NCI-H187 treated with DMSO at 0.1 percent for 48 hours (cell line): ENCODE measurements around the gene APOBEC3A.
"Not testable (repeated sequence)": the region's sequence is repeated elsewhere in the genome, so short reads cannot be mapped to it uniquely, and the experiment has no call there.

Source experiments
- DNase-seq: peaks from one replicate; lab custom pipeline; 2025; lab: John Stamatoyannopoulos, UW

Gene APOBEC3A

DNA sequence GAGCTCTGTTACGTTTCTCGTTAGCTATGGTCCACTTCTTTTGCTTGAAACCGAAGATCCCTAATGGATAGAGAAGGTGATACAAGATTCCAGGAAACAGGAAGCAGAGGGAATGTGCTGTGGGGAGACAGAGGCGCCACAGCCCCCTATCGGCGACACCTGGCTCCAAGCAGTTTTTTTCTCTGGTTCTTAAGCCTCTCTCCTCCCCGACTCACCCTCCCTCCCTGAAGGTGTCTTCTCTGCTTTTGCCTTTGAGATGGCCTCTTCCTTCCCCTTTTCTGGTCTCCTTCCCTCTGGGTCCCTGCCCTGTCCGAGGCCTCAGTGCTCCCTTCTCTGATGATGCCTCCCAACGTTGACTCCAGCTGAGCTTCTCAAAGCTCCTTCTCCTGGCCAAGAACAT, 14.2 kb upstream of the APOBEC3A start:
- no peak for DNase-seq

DNA sequence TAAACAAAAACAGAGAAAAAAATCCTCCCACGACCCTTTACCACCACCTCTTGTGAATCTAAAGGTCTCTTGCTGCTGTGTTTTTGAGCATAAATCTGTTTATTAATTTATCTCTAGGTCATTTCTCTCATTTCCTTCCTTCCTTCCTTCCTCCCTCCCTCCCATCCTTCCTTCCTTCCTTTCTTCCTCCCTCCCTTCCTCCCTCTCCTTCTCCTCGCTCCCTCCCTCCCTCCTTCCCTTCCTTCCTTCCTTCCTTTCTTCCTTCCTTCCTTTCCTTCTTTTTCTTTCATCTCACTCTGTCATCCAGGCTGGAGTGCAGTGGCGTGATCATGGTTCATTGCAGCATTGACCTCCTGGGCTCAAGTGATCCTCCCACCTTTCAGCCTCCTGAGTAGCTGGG, 13.5 kb upstream of the APOBEC3A start:
- no peak for DNase-seq

GRCh38 chr22:38944653-38945052, 12.8 kb upstream of the APOBEC3A start:
- DNase-seq, result no peak

- DNase-seq, result not testable (repeated sequence)
These were observed 11.6 kb upstream of the APOBEC3A start for GRCh38 chr22:38945706-38946338.

DNA sequence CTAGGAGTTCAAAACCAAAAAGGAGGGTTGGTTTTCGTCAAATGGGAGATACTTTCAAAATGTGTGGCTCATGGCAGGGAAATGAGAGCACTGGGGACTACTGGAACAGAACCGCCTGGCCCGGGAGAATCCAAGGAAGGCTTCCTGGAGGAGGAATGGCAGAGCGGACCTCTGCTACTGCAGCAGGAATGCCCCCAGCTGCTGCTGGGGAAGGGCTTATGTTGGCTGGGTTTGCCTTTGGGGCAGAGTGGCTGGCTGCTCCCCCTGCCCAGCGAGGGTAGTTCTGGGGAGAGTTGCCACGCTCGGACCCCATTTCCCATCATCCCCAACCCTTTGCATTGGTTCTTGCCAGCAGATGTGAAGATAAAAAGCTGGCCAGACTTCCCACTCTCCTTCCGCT, 10.6 kb upstream of the APOBEC3A start:
- DNase-seq, result no peak

DNA sequence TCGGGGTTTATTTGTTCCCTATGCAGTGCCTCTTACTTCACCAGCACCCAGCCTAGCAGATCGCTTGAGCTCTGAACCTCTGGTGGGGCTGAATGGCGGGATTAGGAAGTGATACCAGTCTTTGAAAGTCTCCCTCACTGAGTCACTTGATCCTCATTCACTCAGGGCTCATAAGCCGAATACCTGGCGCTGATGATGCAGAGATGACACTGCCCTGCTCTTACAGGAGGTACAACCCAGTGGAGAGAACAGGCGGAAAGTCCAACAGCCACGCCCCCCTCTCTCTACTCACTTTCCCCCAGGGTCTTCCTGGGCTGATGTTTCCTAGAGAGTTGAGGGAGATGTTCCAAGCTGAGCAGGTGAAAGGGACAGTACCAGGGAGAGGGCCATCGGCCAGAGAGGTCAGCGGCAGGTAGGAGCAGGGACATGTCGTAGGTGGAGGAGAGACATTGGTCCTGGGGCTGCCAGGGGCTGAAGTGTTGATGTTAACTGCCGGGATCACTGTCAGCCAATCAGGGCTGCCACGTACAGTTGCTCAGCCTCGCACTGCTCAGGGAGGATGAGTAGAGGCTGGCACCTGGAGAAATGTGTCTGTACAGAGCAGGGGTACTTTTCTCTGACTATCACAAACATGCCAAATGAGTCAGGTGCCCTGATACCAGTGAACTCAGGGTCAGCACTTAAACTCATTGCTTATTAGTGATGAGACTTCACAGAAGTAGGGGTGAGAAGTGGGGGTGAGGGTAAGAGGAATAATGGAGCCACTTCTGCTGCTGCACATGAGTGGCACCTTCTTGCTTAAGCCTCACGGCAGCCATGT, 9.9 kb upstream of the APOBEC3A start:
- no peak for DNase-seq

GRCh38 chr22:38948181-38948940, 9.0 kb upstream of the APOBEC3A start:
- DNase-seq, result no peak

DNA sequence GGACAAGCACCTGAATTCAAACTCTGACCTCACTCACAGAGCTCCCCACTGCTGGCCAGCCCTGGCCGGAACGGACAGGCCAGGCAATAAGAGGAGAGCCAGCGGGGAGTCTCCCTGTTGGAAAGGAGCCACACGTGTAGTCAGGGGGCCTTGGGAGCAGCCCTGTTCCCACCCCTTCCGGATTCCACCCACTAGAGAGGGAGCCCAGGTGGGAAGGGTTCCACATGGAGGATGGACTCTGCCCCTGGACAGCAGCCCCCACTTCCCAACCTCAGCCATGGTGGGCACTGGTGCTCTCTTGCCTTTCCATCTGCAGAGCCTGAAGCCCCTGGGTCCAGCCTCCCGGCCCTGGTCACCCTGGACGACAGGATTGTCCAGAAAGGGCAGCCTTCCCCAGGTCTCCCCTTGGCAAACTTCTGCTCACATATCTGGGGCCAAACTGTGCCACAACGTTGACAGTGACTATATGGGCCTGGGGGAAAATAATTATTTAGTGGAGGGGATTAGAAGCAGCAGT, 7.5 kb upstream of the APOBEC3A start:
- no peak for DNase-seq

- no peak for DNase-seq
These were observed 6.7 kb upstream of the APOBEC3A start for GRCh38 chr22:38950527-38951295.

GRCh38 chr22:38951734-38952133, 5.7 kb upstream of the APOBEC3A start:
- no peak for DNase-seq

DNA sequence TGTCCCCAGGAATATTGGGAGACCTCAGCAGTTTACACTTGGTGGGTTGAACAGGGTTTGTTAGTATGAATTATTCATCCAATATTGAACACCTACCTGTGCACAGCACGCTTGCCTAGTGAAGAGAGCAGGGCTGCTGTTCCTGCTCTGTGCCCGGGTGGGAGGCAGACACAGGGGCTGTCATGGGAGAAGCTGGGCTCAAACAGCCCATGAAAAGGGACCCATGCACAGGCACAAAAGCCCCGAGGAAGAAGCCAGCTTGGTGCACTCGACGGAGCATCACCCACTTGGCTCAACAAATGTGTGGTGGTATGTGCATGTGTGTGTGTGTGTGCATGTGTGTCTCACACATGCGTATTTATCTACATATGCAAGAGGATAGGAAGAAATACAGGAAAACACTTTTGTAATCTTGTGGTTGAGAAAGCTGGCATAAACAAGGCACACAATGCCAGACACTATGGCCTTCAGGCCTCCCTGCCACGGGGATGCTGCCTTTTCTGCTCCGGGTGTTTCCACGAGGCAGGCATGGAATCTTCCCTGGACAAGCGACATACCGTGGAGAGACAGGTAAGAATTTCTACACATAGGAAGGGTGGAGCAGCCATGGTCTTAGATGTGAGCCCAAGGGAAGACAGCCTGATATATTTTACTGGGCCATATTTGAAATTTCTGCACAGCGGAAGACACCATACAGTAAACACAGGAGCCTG, 5.0 kb upstream of the APOBEC3A start:
- DNase-seq, result no peak

DNA sequence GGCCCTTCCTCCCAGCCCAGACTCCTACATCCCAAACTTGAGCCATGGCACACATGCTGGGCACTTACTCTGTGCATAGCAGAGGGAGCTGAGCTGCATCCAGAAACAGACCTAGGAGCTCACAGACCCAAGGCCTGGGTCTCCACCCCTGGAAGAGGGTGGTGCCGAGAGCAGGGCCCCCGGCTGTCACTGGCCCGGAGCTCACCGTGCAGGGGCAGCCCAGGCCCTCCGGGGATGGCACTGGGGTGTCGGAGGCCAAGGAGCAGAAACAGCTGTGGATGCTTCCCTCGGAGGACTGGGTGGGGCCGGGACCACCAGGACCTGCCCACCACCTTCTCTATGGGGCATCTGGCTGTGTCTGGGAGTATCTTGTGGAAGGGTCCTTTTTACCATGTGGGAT, 4.3 kb upstream of the APOBEC3A start:
- no peak for DNase-seq

DNA sequence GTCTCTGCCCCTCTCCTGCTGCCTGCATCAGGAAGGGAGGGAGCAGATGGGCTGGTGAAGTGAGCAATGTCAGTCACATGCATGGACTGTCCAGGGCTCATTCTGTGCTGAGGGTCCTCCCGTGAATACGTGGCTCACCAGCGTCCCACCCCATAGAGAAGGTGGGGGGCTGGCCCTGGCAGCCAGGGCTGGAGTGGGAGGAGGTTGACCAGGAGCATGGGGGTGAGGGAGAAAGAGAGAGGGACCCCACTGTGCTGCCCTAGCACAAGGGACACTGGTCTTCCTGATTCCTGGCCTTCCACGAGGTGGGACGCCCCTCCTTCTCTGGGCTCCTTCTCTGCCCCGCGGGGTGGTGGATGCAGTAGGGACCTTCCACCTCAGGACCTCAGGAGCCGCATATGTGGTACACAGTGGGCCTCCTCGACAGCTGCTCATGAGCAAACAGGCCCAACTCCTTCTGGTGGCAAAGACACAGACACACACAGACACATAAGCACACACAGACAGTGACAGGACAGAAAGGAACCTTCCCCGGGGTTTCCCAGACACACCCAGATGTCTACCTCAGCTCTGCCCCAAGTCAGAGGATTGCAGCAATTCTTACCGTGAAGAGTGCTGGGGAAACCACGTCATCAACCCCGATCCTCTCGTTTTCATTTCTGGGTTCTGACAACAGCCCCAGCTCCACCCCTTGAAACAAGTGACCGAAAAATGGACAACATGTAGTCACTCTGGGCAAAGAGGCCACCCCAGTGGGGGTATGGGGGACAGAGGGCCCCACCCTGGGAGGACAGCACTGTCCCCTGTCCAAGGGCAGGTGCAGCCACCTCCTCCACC, 3.6 kb upstream of the APOBEC3A start:
- no peak for DNase-seq

DNA sequence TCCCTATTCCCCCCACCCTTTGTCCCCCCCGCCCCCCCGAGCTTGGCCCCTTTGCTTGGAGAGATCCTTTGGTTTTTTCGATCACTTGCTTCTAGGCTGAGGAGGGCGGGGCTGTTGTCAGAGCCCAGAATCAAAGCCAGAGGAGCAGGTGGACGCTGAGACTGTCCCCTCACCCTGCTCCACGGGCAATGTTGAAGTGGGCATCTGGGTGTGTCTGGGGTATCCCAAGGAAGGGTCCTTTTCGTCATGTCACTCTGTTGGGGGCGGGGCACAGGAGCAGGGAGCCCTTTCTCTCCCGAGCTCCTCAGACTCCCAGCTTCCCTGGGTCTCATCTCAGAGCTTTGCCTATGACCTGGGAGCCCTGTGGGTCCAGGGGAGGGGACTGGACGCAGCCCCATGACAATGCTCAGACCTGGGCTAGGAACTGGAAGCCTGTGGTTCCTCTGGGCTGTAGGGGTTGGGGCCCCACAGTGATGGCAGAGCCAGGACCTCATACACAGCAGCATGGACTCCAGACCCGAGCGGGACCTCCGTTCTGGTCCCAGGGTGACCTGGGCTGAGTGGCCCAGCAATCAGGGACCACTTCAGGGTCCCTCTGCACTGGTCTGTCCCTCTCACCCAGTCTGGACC, 2.9 kb upstream of the APOBEC3A start:
- no peak for DNase-seq

GRCh38 chr22:38955250-38955905, 2.0 kb upstream of the APOBEC3A start:
- no peak for DNase-seq

GRCh38 chr22:38955926-38956325, 1.5 kb upstream of the APOBEC3A start:
- no peak for DNase-seq

GRCh38 chr22:38956551-38956950, 858 bp upstream of the APOBEC3A start:
- DNase-seq, result no peak

- no peak for DNase-seq
These were observed 620 bp downstream of the APOBEC3A start for GRCh38 chr22:38957808-38958650.

DNA sequence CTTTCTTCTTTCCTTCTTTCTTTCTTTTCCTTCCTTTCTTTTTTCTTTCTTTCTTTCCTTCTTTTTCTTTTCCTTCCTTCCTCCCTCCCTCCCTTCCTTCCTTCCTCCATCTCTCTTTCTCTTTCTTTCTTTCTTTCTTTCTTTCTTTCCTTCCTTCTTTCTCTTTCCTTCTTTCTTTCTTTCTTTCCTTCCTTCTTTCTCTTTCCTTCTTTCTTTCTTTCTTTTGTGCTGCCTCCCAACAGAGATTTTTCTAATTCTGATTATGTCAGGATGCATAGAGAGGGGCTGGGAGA, 1.2 kb downstream of the APOBEC3A start:
- not testable (repeated sequence) for DNase-seq
